NCI-H345 treated with DMSO at 0.1 percent for 48 hours (cell line): Measurements from ENCODE around the gene RAMP1.
"Not testable (repeated sequence)": the region's sequence is repeated elsewhere in the genome, so short reads cannot be mapped to it uniquely, and the experiment has no call there.

Experiments used
- DNase-seq: peaks from one replicate; lab custom pipeline; 2025; ENCODE audit not compliant: unreplicated experiment; lab: John Stamatoyannopoulos, UW

RAMP1 gene

GRCh38 chr2:237863102-237863511 is 3.7 kb downstream of the RAMP1 start:
- DNase-seq = no peak

GRCh38 chr2:237863689-237864443 is 4.4 kb downstream of the RAMP1 start:
- no peak for DNase-seq

GRCh38 chr2:237864444-237864931 is 5.1 kb downstream of the RAMP1 start:
- no peak for DNase-seq

- DNase-seq = no peak
Measured at GRCh38 chr2:237864940-237865622, 5.7 kb downstream of the RAMP1 start.

- DNase-seq = no peak
Measured at GRCh38 chr2:237865623-237866041, 6.2 kb downstream of the RAMP1 start.

- no peak for DNase-seq
Measured at GRCh38 chr2:237866101-237866621, 6.7 kb downstream of the RAMP1 start.

- DNase-seq = no peak
Measured at GRCh38 chr2:237867465-237867864, 8.0 kb downstream of the RAMP1 start.

- not testable (repeated sequence) for DNase-seq
Measured at GRCh38 chr2:237868074-237868473, 8.7 kb downstream of the RAMP1 start.

- no peak for DNase-seq
Measured at GRCh38 chr2:237868631-237869342, 9.4 kb downstream of the RAMP1 start.

GRCh38 chr2:237869343-237870102 is 10.1 kb downstream of the RAMP1 start:
- DNase-seq = no peak

GRCh38 chr2:237870126-237870525 is 10.7 kb downstream of the RAMP1 start:
- no peak for DNase-seq

- DNase-seq = no peak
Measured at GRCh38 chr2:237870754-237871651, 11.6 kb downstream of the RAMP1 start.

GRCh38 chr2:237872178-237872887 is 12.9 kb downstream of the RAMP1 start:
- no peak for DNase-seq

- no peak for DNase-seq
Measured at GRCh38 chr2:237873421-237873831, 14.0 kb downstream of the RAMP1 start.

GRCh38 chr2:237873897-237874551 is 14.6 kb downstream of the RAMP1 start:
- DNase-seq = no peak

- DNase-seq = no peak
Measured at GRCh38 chr2:237874585-237875161, 15.2 kb downstream of the RAMP1 start.

- DNase-seq = no peak
Measured at GRCh38 chr2:237875256-237876060, 16.0 kb downstream of the RAMP1 start.
